ENCODE data around the gene PAFAH1B2.
"Not testable (repeated sequence)": the region's sequence is repeated elsewhere in the genome, so short reads cannot be mapped to it uniquely, and the experiment has no call there.

The PAFAH1B2 gene

DNA sequence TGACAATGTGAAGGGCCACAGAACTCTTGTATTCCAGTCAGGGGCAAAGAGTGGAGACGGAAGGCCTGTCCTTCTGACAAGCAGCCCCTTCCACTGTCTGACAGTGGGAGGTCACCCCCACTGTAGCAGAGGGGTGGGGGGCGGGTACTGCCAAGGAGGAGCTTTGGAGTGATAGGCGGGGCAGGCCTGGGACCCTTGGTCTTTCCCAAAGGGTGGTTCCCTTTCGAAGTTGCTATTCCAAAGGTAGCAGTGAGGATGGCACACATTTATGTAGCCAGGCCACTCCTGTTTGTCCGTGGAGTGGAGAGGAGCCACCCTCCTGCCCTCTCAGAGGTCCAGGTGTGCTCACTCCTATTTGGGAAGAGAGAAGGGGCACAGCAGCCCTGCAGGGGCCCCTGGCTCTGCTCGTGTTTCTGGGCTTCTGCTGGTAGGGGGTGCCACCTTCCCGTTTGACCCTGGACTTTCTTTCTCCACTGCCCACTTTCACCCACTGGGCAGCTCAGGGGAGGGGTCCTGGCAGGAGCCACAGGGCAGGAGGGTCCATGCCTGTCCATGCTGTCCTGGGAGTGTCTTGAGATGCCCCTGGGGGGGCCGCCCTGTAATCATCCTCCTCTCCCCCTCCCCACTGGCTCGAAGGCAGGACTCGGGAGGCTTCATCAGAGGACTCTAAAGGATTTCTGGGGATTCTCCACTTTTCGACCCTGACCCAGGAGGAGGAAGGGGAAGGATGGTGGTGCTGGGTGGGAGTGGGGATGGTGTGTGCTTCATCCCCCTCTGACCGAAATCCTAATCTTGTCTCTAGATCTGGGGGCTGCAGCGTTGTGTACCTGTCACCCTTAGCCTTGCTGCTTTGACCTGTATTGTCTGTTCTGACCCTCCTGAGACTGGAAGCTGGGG lies 56.1 kb downstream of the PAFAH1B2 start:
- Histone ChIP-seq H3K4me2 (no peak overlapping the region), H3K27ac (no peak overlapping the region), H3K4me1 (peaks cover 18% of the 10 kb centered on the region), H3K36me3 (peaks cover 40% of the 10 kb centered on the region), H4K20me1 (no peaks in the 10 kb centered on the region), H3K27me3 (no peaks in the 10 kb centered on the region), H3K4me3 (no peak overlapping the region), H3K9me3 (no peaks in the 10 kb centered on the region), H3K9ac (no peak overlapping the region)
- TF ChIP-seq Cebpa-rat (IDR thresholded peaks at IDR 0.05) = no peak

DNA sequence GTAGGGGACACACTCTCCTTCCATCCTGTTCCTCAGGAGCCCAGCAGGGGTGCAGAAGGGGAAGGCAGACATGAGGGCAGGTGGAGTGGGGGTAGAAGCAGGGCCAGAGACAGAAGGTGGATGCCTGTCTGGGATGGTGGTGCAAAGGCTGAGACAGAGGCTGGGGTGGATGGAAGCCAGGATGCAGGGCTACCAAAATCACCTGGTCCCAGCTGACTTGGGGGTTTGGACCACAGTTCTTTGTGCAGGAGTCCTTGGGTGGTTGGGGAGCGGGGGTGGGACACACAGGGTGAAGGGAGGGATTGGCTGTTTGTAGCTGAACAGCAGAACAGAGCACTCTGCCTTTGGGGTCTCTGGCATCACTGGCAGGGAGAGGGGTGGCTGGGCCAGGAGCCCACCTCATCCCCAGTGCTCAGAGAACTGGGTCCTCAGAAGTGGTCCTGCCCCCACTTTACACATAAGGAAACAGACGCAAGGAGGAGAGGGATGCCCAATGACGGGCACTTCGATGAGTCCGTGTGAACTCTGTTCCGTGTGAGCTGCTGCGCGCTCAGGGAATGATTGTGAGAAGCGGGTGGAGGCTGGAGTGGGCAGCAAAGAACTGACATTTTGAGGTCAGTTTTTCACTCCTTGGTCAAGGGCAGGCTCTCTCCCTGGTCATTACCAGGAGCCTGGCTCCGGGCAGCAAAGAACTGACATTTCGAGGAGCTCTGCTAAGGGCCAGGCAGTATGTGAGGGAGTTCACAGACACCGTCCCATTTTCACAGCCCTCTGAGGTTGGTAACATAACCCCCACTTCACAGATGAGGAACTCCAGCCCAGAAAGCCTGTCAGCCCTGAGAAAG lies 56.9 kb downstream of the PAFAH1B2 start:
- no peak overlapping the region; the same call in 1 of the 2 replicates for H3K27ac ChIP-seq
- no peak overlapping the region for H3K9ac ChIP-seq

DNA sequence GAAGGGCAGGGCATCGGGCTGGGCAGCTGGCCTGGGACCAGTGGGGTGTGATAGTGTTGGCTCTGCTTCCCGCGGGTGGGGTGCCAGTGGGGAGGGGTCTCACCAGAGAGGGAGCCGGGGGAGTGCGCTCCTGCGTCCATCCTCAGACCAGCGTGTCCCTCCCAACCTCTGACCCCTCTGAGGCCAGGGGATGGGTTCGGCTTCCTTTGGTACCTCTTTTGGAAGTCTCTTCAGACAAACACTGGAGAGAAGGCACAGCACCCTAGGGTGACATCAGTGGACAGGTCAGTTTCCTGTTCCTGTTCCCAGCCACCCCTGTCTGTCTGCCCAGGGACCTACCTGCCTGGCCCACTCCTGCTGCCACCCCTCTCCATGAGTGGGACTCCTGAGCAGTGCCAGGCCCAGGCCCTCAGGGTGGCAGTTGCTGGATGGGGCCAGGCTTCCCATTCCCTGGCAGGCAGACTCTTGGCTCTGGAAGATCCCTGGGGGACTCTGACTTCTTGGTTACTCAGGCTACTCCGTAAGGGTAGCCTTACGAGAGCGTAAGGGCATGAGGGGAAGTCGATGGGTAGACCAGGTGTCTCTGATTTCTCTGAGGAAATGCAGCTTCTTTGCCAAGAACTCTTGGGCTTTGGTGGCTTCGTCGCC lies 57.7 kb downstream of the PAFAH1B2 start:
- peaks cover 7% of the 10 kb centered on the region; the same call in 1 of the 2 replicates for H3K4me1 ChIP-seq
- H3K27ac ChIP-seq = peak overlapping the region; percentile 10; the same call in 1 of the 2 replicates
- H3K27me3 ChIP-seq = no peaks in the 10 kb centered on the region
- H3K4me2 ChIP-seq = peak overlapping the region; percentile 27
- TF ChIP-seq Cebpa-rat (IDR thresholded peaks at IDR 0.05) = no peak
- no peak overlapping the region for H3K4me3 ChIP-seq
- H3K36me3 ChIP-seq = peaks cover 38% of the 10 kb centered on the region
- no peaks in the 10 kb centered on the region for H4K20me1 ChIP-seq
- H3K9ac ChIP-seq = no peak overlapping the region
- no peaks in the 10 kb centered on the region for H3K9me3 ChIP-seq

More for the DNA sequence above, 56.9 kb downstream of the PAFAH1B2 start:
- peaks cover 9% of the 10 kb centered on the region; the same call in 1 of the 2 replicates for H3K4me1 ChIP-seq
- H3K9me3 ChIP-seq = no peaks in the 10 kb centered on the region
- H3K4me3 ChIP-seq = no peak overlapping the region
- peaks cover 43% of the 10 kb centered on the region for H3K36me3 ChIP-seq
- no peaks in the 10 kb centered on the region for H4K20me1 ChIP-seq
- TF ChIP-seq Cebpa-rat (IDR thresholded peaks at IDR 0.05) = no peak
- H3K4me2 ChIP-seq = no peak overlapping the region
- no peaks in the 10 kb centered on the region for H3K27me3 ChIP-seq

DNA sequence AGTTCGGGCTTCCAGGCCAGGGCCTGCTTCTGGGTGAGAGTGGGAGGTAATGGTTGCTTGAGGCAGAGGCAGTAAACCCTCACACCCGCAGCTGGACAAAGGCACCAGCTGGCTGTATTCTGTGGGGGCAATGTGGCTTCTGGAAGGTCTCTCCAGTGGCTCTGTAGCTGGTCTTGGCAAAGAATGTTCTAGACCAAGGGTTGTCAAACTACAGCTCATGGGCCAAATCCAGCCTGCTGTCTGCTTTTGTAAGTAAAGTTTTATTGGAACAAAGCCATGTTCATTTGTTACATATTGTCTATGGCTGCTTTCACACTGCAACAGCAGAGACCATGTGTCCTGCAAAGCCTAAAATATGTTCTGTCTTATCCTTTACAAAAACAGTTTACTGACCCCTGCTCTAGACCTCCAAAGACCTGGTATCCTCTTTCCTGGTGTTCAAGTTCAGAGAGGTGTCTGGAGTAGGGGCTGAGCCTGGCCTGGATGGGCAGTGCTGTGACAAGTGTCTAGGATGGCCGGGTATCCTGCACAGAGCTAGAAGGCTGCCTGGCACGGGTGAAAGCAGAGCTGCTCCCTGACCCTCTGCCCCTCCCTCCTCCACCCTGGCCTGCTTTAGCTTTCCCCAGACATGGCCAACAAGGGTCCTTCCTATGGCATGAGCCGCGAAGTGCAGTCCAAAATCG lies 58.4 kb downstream of the PAFAH1B2 start:
- no peaks in the 10 kb centered on the region for H3K27me3 ChIP-seq
- peaks cover 7% of the 10 kb centered on the region; the same call in 1 of the 2 replicates for H3K4me1 ChIP-seq
- H4K20me1 ChIP-seq = no peaks in the 10 kb centered on the region
- peaks cover 34% of the 10 kb centered on the region for H3K36me3 ChIP-seq
- no peak overlapping the region for H3K9ac ChIP-seq
- TF ChIP-seq Cebpa-rat (IDR thresholded peaks at IDR 0.05) = no peak
- H3K9me3 ChIP-seq = no peaks in the 10 kb centered on the region
- H3K4me3 ChIP-seq = no peak overlapping the region
- H3K27ac ChIP-seq = peak overlapping the region; percentile 10; the same call in 1 of the 2 replicates
- peak overlapping the region; percentile 27 for H3K4me2 ChIP-seq

GRCh38 chr11:117203069-117203407 lies 59.0 kb downstream of the PAFAH1B2 start:
- no peak overlapping the region for H3K4me2 ChIP-seq
- no peak for TF ChIP-seq Cebpa-rat (IDR thresholded peaks at IDR 0.05)
- no peaks in the 10 kb centered on the region for H3K27me3 ChIP-seq
- H3K4me1 ChIP-seq = peaks cover 7% of the 10 kb centered on the region; the same call in 1 of the 2 replicates
- H3K9ac ChIP-seq = no peak overlapping the region
- no peaks in the 10 kb centered on the region for H4K20me1 ChIP-seq
- H3K36me3 ChIP-seq = peaks cover 34% of the 10 kb centered on the region
- H3K4me3 ChIP-seq = no peak overlapping the region
- no peaks in the 10 kb centered on the region for H3K9me3 ChIP-seq
- 0 out of 2 replicates have a peak overlapping the region, but pooled peaks have one; percentile 10 for H3K27ac ChIP-seq

DNA sequence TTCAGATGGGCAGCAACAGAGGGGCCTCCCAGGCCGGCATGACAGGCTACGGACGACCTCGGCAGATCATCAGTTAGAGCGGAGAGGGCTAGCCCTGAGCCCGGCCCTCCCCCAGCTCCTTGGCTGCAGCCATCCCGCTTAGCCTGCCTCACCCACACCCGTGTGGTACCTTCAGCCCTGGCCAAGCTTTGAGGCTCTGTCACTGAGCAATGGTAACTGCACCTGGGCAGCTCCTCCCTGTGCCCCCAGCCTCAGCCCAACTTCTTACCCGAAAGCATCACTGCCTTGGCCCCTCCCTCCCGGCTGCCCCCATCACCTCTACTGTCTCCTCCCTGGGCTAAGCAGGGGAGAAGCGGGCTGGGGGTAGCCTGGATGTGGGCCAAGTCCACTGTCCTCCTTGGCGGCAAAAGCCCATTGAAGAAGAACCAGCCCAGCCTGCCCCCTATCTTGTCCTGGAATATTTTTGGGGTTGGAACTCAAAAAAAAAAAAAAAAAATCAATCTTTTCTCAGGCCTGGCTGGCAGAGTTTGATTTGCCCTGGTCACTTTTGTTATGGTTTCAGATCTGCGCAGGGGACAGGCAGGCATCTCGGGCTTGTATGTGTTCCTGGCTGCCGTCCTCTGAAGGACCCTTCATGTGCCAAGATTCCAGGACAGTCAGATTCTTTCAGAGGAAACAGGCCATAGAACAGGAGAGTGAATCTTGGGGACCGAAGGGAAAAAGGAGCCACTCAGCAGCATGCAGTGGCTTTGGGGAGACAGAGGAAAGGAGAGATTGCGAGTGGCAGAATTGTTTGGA lies 60.4 kb downstream of the PAFAH1B2 start:
- Histone ChIP-seq H3K27me3 (no peaks in the 10 kb centered on the region), H3K9ac (no peak overlapping the region), H3K9me3 (no peaks in the 10 kb centered on the region), H3K4me2 (no peak overlapping the region), H3K36me3 (peaks cover 34% of the 10 kb centered on the region), H3K4me3 (no peak overlapping the region), H3K4me1 (peaks cover 7% of the 10 kb centered on the region; the same call in 1 of the 2 replicates), H3K27ac (no peak overlapping the region), H4K20me1 (no peaks in the 10 kb centered on the region)
- no peak for TF ChIP-seq Cebpa-rat (IDR thresholded peaks at IDR 0.05)

GRCh38 chr11:117205211-117205818 lies 61.2 kb downstream of the PAFAH1B2 start:
- H3K27me3 ChIP-seq = no peaks in the 10 kb centered on the region
- no peak overlapping the region for H3K9ac ChIP-seq
- no peak overlapping the region for H3K27ac ChIP-seq
- no peaks in the 10 kb centered on the region for H3K9me3 ChIP-seq
- H4K20me1 ChIP-seq = no peaks in the 10 kb centered on the region
- no peak for TF ChIP-seq Cebpa-rat (IDR thresholded peaks at IDR 0.05)
- peaks cover 7% of the 10 kb centered on the region; the same call in 1 of the 2 replicates for H3K4me1 ChIP-seq
- no peak overlapping the region for H3K4me2 ChIP-seq
- H3K36me3 ChIP-seq = peaks cover 34% of the 10 kb centered on the region
- H3K4me3 ChIP-seq = no peak overlapping the region

GRCh38 chr11:117206111-117206510 lies 62.0 kb downstream of the PAFAH1B2 start:
- H3K27ac ChIP-seq, H3K27me3 ChIP-seq, H4K20me1 ChIP-seq, H3K9me3 ChIP-seq, H3K4me3 ChIP-seq, H3K4me1 ChIP-seq, H3K4me2 ChIP-seq, H3K9ac ChIP-seq: not testable (repeated sequence)
- peaks cover 36% of the 10 kb centered on the region for H3K36me3 ChIP-seq

GRCh38 chr11:117206859-117207258 lies 62.8 kb downstream of the PAFAH1B2 start:
- H3K36me3 ChIP-seq = peaks cover 43% of the 10 kb centered on the region
- H3K9me3 ChIP-seq, H3K27ac ChIP-seq, H3K4me1 ChIP-seq, H3K4me3 ChIP-seq, H4K20me1 ChIP-seq, H3K27me3 ChIP-seq, H3K9ac ChIP-seq, H3K4me2 ChIP-seq: not testable (repeated sequence)

DNA sequence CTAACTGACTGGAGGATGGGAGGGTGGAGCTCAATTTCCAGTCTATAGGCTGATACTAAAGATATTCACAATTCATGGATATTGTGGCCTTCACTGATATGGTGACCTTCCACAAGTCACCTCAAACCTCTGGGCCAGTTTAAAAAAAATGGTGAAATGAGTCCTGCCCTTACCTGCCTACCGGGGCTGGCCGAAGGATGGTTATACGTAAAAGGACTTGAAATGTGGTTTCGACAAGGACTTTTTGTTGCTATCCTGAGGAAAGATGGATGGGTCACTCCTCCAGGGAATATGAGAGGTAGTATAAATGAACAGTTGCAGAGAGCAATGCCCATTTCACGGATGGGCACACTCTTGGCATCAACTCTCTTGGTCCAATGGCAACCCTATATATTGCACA lies 63.4 kb downstream of the PAFAH1B2 start:
- not testable (repeated sequence) for H3K4me2 ChIP-seq, H3K27me3 ChIP-seq, H3K27ac ChIP-seq, H3K9me3 ChIP-seq, H3K4me1 ChIP-seq, H3K4me3 ChIP-seq, H3K9ac ChIP-seq, H4K20me1 ChIP-seq
- H3K36me3 ChIP-seq = peaks cover 44% of the 10 kb centered on the region

DNA sequence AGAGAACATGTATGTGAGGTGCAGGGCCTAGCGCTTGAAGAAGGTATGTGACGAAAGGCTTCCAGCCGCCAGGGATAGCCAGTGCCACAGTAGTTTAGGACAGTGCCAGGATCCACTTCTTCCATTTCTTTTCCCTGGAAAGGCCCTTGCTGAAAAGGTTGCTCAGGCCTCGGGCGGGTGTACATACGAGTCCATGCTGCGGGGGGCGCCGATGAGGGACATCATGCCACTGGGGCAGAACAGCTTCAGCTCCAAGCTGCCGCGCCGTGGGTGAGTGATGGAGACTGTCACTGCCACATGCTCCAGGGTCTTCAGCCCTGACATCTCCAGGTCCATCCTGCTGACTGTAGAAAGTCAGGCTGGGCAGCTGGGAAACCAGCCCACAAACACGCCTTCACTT lies 64.6 kb downstream of the PAFAH1B2 start:
- H3K4me1 ChIP-seq, H3K27me3 ChIP-seq, H3K9ac ChIP-seq, H3K9me3 ChIP-seq, H3K4me3 ChIP-seq, H4K20me1 ChIP-seq, H3K27ac ChIP-seq, H3K4me2 ChIP-seq: not testable (repeated sequence)
- peaks cover 46% of the 10 kb centered on the region for H3K36me3 ChIP-seq

All from BLaER1 (cell line).